HepG2 (cell line): Measurements from ENCODE around the gene TLE7. TPM values are rescaled to one million over a fixed set of nuclear protein-coding genes. Genes with fewer than 3 reads are reported as not detected.
A peak's percentile ranks its signal among the peaks of the same experiment; 100 is the strongest.

Experiments
- MAFG ChIP-seq: sonication (generic); formaldehyde crosslinking; IDR thresholded peaks from 2 replicates; pipeline ENCODE4 v1.5.1; 2020; ENCODE audit warnings: mild to moderate bottlenecking, missing genetic modification reagents
- THAP11 ChIP-seq: IDR thresholded peaks from 2 replicates; pipeline ENCODE4 v1.6.1; 2016; ENCODE audit warnings: missing biosample characterization, missing genetic modification reagents
- ZFP90 ChIP-seq: sonication (generic); formaldehyde crosslinking; IDR thresholded peaks from 2 replicates; pipeline ENCODE4 v1.8.0; 2022; ENCODE audit warnings: missing genetic modification reagents, mild to moderate bottlenecking, inconsistent platforms, borderline replicate concordance
- ZNF256 ChIP-seq: sonication (generic); formaldehyde crosslinking; conservative IDR thresholded peaks from 2 replicates; pipeline ENCODE4 v1.4.0; 2020; ENCODE audit warnings: missing genetic modification reagents
- polyA plus RNA-seq, 8 experiments: library from polyadenylated mRNA; depleted of rRNA in 3 of 8; stranded (reverse) in 7 of 8; unstranded in 1 of 8; fragments of >200 nt; fragmentation: Illumina TruSeq in 4 of 8; extraction: Trizol in 4 of 8; gene quantifications; 2 replicates each; pipeline versions ENCODE4 v1.2.1 to v1.2.3, GENCODE V29; 2011 to 2016; ENCODE audit warnings: low read depth in 4 of 8, missing spikeins in 1 of 8, mixed read lengths in 1 of 8; ENCODE audit not compliant: insufficient read depth in 1 of 8
- total RNA-seq, 5 experiments: library from RNA; depleted of rRNA; stranded (reverse); fragments of >200 nt; fragmentation: Illumina TruSeq; extraction: Trizol; gene quantifications; 2 replicates each; pipeline ENCODE4 v1.2.3, GENCODE V29; 2016; ENCODE audit warnings: low read depth in 1 of 5
- TF ChIP-seq, protein P1 (sequence below): sonication (generic); formaldehyde crosslinking; IDR thresholded peaks from 2 replicates; pipeline ENCODE4 v1.4.0; 2020; ENCODE audit warnings: mild to moderate bottlenecking, missing genetic modification reagents
- TF ChIP-seq, protein P2 (sequence below): sonication (generic); formaldehyde crosslinking; IDR thresholded peaks from 2 replicates; pipeline ENCODE4 v1.4.0; 2020; ENCODE audit warnings: mild to moderate bottlenecking, missing genetic modification reagents
- TF ChIP-seq, protein P3 (sequence below): IDR thresholded peaks from 2 replicates; pipeline ENCODE4 v1.6.1; 2016; ENCODE audit warnings: low read depth, borderline replicate concordance
- TF ChIP-seq, protein P4 (sequence below): sonication (generic); formaldehyde crosslinking; IDR thresholded peaks from 2 replicates; pipeline ENCODE4 v1.8.0; 2022; ENCODE audit warnings: mild to moderate bottlenecking, missing genetic modification reagents, borderline replicate concordance
- TF ChIP-seq, protein P5 (sequence below): sonication (generic); formaldehyde crosslinking; IDR thresholded peaks from 2 replicates; pipeline ENCODE4 v1.8.0; 2022; ENCODE audit warnings: low read depth, missing genetic modification reagents
- TF ChIP-seq, protein P6 (sequence below): sonication (generic); formaldehyde crosslinking; IDR thresholded peaks from 2 replicates; pipeline ENCODE4 v1.8.0; 2022; ENCODE audit warnings: missing genetic modification reagents, low read depth, mild to moderate bottlenecking, borderline replicate concordance
- TF ChIP-seq, protein P7 (sequence below): sonication (generic); formaldehyde crosslinking; IDR thresholded peaks from one replicate; pipeline ENCODE4 v1.5.1; 2020; ENCODE audit warnings: mild to moderate bottlenecking, missing genetic modification reagents; ENCODE audit errors: not compliant biosample characterization

Gene TLE7
- total and polyA plus RNA-seq, 2 of the 13 experiments (the other 11 are each of a cell fraction or from before 2014, with no cell fraction given), result not detected

DNA sequence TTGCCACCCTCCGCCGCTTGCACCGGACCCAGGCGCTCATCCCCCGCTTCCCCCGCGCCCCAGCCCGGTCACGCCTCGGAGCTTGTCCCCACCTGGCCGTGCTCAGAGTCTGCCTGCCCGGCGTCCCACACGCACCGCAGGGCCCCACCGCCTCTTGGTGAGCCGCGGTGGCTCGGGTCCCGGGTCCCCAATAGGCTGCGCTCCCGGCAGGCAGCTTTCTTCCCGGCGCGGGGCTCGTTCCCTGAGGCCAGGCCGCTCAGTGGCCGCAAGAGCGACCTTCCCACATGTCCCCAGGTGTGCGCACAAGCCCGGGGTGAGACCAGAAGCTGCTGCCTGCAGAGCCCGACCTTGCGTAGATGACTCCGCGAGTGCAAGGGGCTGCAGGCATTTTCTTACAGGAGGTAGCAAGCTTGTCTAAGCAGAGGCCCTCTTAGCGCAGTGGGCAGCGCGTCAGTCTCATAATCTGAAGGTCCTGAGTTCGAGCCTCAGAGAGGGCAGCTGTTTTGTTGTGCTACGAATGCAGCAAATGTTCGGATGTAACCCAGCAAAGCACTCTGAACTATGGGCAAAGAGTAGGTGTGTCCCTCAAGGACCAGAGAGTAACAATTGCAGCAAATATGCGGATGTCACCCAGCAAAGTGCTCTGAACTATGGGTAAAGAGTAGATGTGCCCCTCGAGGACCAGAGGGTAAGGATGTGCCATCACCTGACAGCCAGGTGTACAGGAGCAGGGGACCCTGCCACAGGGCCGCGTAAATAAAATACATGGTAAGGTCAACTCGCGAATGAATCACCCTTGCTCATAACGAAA is 15.6 kb downstream of the TLE7 start (continued):
- TF ChIP-seq, protein P1, sequence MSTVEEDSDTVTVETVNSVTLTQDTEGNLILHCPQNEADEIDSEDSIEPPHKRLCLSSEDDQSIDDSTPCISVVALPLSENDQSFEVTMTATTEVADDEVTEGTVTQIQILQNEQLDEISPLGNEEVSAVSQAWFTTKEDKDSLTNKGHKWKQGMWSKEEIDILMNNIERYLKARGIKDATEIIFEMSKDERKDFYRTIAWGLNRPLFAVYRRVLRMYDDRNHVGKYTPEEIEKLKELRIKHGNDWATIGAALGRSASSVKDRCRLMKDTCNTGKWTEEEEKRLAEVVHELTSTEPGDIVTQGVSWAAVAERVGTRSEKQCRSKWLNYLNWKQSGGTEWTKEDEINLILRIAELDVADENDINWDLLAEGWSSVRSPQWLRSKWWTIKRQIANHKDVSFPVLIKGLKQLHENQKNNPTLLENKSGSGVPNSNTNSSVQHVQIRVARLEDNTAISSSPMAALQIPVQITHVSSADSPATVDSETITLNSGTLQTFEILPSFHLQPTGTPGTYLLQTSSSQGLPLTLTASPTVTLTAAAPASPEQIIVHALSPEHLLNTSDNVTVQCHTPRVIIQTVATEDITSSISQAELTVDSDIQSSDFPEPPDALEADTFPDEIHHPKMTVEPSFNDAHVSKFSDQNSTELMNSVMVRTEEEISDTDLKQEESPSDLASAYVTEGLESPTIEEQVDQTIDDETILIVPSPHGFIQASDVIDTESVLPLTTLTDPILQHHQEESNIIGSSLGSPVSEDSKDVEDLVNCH (CRISPR knock-in tag), result peak; percentile 85
- TF ChIP-seq ZFP90, result peak; percentile 99
- TF ChIP-seq, protein P2, sequence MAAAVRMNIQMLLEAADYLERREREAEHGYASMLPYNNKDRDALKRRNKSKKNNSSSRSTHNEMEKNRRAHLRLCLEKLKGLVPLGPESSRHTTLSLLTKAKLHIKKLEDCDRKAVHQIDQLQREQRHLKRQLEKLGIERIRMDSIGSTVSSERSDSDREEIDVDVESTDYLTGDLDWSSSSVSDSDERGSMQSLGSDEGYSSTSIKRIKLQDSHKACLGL, result peak; percentile 79
- TF ChIP-seq, protein P3, sequence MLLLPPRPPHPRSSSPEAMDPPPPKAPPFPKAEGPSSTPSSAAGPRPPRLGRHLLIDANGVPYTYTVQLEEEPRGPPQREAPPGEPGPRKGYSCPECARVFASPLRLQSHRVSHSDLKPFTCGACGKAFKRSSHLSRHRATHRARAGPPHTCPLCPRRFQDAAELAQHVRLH (CRISPR knock-in tag), result peak; percentile 99
- TF ChIP-seq, protein P4, sequence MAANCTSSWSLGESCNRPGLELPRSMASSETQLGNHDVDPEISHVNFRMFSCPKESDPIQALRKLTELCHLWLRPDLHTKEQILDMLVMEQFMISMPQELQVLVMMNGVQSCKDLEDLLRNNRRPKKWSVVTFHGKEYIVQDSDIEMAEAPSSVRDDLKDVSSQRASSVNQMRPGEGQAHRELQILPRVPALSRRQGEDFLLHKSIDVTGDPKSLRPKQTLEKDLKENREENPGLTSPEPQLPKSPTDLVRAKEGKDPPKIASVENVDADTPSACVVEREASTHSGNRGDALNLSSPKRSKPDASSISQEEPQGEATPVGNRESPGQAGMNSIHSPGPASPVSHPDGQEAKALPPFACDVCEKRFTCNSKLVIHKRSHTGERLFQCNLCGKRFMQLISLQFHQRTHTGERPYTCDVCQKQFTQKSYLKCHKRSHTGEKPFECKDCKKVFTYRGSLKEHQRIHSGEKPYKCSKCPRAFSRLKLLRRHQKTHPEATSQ (CRISPR knock-in tag), result no peak
- TF ChIP-seq, protein P5, sequence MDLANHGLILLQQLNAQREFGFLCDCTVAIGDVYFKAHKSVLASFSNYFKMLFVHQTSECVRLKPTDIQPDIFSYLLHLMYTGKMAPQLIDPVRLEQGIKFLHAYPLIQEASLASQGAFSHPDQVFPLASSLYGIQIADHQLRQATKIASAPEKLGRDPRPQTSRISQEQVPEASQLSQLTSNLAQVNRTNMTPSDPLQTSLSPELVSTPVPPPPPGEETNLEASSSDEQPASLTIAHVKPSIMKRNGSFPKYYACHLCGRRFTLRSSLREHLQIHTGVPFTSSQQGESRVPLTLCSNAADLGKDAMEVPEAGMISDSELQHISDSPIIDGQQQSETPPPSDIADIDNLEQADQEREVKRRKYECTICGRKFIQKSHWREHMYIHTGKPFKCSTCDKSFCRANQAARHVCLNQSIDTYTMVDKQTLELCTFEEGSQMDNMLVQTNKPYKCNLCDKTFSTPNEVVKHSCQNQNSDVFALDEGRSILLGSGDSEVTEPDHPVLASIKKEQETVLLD (CRISPR knock-in tag), result no peak; the same call in 1 of the 2 replicates
- peak; percentile 39 for TF ChIP-seq ZNF256 (CRISPR knock-in tag)
- no peak for TF ChIP-seq MAFG (CRISPR knock-in tag)
- TF ChIP-seq, protein P6, sequence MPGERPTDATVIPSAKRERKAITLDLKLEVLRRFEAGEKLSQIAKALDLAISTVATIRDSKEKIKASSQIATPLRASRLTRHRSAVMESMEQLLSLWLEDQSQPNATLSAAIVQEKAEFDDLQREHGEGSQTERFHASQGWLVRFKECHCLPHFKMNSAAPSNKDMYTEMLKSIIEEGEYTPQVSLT (CRISPR knock-in tag), result no peak
- peak; percentile 88 for TF ChIP-seq THAP11 (CRISPR knock-in tag)
- TF ChIP-seq, protein P7, sequence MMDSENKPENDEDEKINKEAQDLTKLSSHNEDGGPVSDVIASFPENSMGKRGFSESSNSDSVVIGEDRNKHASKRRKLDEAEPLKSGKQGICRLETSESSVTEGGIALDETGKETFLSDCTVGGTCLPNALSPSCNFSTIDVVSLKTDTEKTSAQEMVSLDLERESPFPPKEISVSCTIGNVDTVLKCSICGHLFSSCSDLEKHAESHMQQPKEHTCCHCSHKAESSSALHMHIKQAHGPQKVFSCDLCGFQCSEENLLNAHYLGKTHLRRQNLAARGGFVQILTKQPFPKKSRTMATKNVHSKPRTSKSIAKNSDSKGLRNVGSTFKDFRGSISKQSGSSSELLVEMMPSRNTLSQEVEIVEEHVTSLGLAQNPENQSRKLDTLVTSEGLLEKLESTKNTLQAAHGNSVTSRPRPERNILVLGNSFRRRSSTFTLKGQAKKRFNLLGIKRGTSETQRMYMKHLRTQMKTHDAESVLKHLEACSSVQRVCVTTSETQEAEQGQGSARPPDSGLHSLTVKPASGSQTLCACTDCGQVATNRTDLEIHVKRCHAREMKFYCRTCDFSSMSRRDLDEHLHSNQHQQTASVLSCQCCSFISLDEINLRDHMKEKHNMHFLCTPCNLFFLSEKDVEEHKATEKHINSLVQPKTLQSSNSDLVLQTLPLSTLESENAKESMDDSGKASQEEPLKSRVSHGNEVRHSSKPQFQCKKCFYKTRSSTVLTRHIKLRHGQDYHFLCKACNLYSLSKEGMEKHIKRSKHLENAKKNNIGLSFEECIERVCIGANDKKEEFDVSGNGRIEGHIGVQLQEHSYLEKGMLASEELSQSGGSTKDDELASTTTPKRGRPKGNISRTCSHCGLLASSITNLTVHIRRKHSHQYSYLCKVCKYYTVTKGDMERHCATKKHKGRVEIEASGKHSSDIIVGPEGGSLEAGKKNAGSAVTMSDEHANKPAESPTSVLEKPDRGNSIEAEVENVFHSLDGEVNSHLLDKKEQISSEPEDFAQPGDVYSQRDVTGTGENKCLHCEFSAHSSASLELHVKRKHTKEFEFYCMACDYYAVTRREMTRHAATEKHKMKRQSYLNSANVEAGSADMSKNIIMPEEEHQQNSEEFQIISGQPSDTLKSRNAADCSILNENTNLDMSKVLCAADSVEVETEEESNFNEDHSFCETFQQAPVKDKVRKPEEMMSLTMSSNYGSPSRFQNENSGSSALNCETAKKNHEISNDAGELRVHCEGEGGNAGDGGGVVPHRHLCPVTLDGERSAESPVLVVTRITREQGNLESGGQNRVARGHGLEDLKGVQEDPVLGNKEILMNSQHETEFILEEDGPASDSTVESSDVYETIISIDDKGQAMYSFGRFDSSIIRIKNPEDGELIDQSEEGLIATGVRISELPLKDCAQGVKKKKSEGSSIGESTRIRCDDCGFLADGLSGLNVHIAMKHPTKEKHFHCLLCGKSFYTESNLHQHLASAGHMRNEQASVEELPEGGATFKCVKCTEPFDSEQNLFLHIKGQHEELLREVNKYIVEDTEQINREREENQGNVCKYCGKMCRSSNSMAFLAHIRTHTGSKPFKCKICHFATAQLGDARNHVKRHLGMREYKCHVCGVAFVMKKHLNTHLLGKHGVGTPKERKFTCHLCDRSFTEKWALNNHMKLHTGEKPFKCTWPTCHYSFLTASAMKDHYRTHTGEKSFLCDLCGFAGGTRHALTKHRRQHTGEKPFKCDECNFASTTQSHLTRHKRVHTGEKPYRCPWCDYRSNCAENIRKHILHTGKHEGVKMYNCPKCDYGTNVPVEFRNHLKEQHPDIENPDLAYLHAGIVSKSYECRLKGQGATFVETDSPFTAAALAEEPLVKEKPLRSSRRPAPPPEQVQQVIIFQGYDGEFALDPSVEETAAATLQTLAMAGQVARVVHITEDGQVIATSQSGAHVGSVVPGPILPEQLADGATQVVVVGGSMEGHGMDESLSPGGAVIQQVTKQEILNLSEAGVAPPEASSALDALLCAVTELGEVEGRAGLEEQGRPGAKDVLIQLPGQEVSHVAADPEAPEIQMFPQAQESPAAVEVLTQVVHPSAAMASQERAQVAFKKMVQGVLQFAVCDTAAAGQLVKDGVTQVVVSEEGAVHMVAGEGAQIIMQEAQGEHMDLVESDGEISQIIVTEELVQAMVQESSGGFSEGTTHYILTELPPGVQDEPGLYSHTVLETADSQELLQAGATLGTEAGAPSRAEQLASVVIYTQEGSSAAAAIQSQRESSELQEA (CRISPR knock-in tag), result peak; percentile 92
